Stomach (tissue), 4 donors: Measurements from ENCODE around the gene CDK2AP2.

Experiments
- POLR2A ChIP-seq, 4 donors: fragments of 450-650 bp; IDR thresholded peaks; one replicate each; pipeline ENCODE4 v1.6.1; 2016; ENCODE audit warnings: antibody characterized with exemption in 4 of 4, control low read depth in 2 of 4, mild to moderate bottlenecking in 1 of 4, moderate library complexity in 1 of 4
- POLR2AphosphoS5 ChIP-seq, 3 donors: sonication (generic); formaldehyde crosslinking; IDR thresholded peaks; one replicate each; pipeline ENCODE4 v1.6.1; 2016; ENCODE audit warnings: antibody characterized with exemption in 3 of 3
- TF ChIP-seq, protein P1 (sequence below), 7 experiments: fragments of 450-650 bp in 4 of 7; fragments of 200-600 bp in 3 of 7; sonication (generic) in 3 of 7; IDR thresholded peaks; one replicate each; pipeline ENCODE4 v1.5.1; 2016 to 2019; ENCODE audit warnings: antibody characterized with exemption in 7 of 7, control low read depth in 2 of 7, mild to moderate bottlenecking in 1 of 7

DNA sequence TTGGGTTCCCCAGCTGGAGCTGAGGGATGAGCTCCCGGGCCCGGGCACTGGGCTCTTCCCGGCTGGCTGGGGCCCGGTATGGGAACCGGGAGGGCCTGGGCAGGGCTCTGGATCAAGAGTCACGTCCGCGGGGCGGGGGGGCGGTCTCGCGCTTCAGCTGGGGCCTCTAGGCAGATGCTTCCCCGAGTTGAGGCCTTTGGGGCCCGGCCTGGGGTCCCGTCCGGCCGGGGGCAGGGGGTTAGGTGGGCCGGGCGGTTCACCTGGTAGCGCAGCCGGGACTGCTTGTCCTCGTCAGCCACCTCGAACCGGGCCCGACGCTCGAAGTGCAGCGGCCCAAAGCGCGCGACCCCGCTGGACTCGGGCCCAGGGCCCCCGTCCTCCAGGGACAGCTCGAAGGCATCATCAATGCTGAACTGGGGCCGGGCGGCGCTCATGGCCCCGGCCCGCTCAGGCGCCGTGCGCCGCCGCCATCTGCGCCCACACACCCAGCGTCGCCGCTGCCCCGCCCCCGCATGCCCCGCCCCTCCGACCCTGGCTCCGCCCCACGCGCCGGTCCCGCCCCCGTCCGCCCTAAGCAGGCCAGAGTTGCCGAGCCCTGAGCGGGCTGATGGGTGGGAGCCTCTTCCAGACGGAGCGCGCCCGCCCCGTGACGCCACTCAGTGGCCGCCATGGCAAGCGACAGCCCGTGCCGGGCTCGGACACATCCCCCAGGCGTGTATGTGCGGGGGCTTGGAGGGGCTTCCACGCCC is 39.0 kb downstream of the CDK2AP2 start, which contains the start of gene TMEM134:
- TF ChIP-seq, protein P1, sequence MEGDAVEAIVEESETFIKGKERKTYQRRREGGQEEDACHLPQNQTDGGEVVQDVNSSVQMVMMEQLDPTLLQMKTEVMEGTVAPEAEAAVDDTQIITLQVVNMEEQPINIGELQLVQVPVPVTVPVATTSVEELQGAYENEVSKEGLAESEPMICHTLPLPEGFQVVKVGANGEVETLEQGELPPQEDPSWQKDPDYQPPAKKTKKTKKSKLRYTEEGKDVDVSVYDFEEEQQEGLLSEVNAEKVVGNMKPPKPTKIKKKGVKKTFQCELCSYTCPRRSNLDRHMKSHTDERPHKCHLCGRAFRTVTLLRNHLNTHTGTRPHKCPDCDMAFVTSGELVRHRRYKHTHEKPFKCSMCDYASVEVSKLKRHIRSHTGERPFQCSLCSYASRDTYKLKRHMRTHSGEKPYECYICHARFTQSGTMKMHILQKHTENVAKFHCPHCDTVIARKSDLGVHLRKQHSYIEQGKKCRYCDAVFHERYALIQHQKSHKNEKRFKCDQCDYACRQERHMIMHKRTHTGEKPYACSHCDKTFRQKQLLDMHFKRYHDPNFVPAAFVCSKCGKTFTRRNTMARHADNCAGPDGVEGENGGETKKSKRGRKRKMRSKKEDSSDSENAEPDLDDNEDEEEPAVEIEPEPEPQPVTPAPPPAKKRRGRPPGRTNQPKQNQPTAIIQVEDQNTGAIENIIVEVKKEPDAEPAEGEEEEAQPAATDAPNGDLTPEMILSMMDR (IDR thresholded peaks at IDR 0.05): peak in 3 of 7 experiments; percentile 25 to 41 (median 40)
- no peak for TF ChIP-seq POLR2A (IDR thresholded peaks at IDR 0.05)
- TF ChIP-seq POLR2AphosphoS5 (IDR thresholded peaks at IDR 0.05): peak; percentile 79 to 97 (median 90)
